ENCODE results near the gene OSM.

DNA sequence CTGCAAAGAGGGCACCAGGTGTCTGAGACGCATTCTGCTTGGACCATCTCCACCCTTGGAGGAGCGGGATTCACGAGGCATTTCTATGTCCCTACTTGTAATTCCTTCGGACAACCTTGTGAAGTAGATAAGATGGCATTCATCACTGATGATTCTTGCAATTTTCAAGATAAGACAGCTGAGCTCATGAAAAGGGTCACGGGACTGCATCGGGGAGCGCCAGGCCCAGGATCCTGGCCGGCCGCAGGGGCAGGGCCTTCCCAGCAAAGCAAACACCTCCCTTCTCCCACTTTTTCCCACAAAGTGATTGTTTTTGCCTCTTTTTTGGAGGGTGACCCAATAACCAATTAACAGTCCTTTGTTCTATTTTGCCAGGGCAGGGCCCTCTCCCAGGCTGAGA, 28.5 kb downstream of the OSM start:
- no peak for TF ChIP-seq EZH2 (IDR thresholded peaks at IDR 0.05; ENCODE audit: borderline replicate concordance, low read length)
- TF ChIP-seq, protein P1, sequence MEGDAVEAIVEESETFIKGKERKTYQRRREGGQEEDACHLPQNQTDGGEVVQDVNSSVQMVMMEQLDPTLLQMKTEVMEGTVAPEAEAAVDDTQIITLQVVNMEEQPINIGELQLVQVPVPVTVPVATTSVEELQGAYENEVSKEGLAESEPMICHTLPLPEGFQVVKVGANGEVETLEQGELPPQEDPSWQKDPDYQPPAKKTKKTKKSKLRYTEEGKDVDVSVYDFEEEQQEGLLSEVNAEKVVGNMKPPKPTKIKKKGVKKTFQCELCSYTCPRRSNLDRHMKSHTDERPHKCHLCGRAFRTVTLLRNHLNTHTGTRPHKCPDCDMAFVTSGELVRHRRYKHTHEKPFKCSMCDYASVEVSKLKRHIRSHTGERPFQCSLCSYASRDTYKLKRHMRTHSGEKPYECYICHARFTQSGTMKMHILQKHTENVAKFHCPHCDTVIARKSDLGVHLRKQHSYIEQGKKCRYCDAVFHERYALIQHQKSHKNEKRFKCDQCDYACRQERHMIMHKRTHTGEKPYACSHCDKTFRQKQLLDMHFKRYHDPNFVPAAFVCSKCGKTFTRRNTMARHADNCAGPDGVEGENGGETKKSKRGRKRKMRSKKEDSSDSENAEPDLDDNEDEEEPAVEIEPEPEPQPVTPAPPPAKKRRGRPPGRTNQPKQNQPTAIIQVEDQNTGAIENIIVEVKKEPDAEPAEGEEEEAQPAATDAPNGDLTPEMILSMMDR (IDR thresholded peaks at IDR 0.05; ENCODE audit: low read length): no peak
